ENCODE measurements around the gene MRTFA. TPM values are rescaled to one million over a fixed set of nuclear protein-coding genes. Genes with fewer than 3 reads are reported as not detected.

Gene MRTFA
- total and polyA plus RNA-seq, 9 of the 15 experiments (the other 6 are each of a cell fraction or from before 2014, with no cell fraction given) = 0.84 to 21.1 (median 3.7) TPM

GRCh38 chr22:40560551-40560950, 76.0 kb downstream of the MRTFA start (continued):
- TF ChIP-seq ARID1B (IDR thresholded peaks at IDR 0.05) (peak; percentile 60), GTF2A2 (tag; IDR thresholded peaks at IDR 0.05) (no peak), CHD4 (IDR thresholded peaks at IDR 0.05; ENCODE audit: insufficient read depth, insufficient replicate concordance, low read depth, low read length, poor library complexity, severe bottlenecking) (no peak), TCF3 (CRISPR knock-in tag; IDR thresholded peaks at IDR 0.05) (peak; percentile 41), CBX3 (IDR thresholded peaks at IDR 0.05; ENCODE audit: borderline replicate concordance in 1 of 2, low read length in 2 of 2) (peak in 1 of 2 experiments; percentile 50; a peak in 1 of 3 replicates), NCOR1 (IDR thresholded peaks at IDR 0.05) (peak; percentile 26; the same call in 1 of the 2 replicates), THRAP3 (IDR thresholded peaks at IDR 0.05; ENCODE audit: borderline replicate concordance) (no peak), TRIM24 (IDR thresholded peaks at IDR 0.05) (peak; percentile 40 to 71; a peak in 1 of 4 replicates), SMAD1 (IDR thresholded peaks at IDR 0.05; ENCODE audit: low read depth, low read length, partially characterized antibody) (no peak), CBFA2T2 (conservative IDR thresholded peaks at IDR 0.05) (peak; percentile 63; the same call in 1 of the 2 replicates), ZNF24 (IDR thresholded peaks at IDR 0.05) (no peak), ZNF592 (IDR thresholded peaks at IDR 0.05) (peak; percentile 48; the same call in 1 of the 2 replicates), STAT5A (IDR thresholded peaks at IDR 0.05; ENCODE audit: borderline replicate concordance, low read length) (peak; percentile 19; the same call in 1 of the 2 replicates)
